Choroid plexus epithelial cell (primary cell): ENCODE data around the gene CCDC127.
A peak's percentile ranks its signal among the peaks of the same experiment; 100 is the strongest.

ENCODE experiments used
- DNase-seq: peaks from one replicate; pipeline ENCODE4 v3.0.0-alpha.2; 2010; ENCODE audit warnings: low read depth
- H3K4me3 ChIP-seq: 2 replicates; pipeline ENCODE4 v1.5.1; 2011; ENCODE audit warnings: low read depth, mild to moderate bottlenecking, control low read depth, low read length, moderate library complexity
- CTCF ChIP-seq: conservative IDR thresholded peaks from 2 replicates; pipeline ENCODE4 v1.5.1; 2011; ENCODE audit warnings: low read depth, mild to moderate bottlenecking, control low read depth, inconsistent platforms, low read length, moderate library complexity

CCDC127 gene

GRCh38 chr5:160173-160510, 57.8 kb downstream of the CCDC127 start:
- DNase-seq, result peak; percentile 82
- TF ChIP-seq CTCF, result no peak
- no peak overlapping the region for H3K4me3 ChIP-seq

- no peak overlapping the region for H3K4me3 ChIP-seq
- peak; percentile 64 for DNase-seq
- TF ChIP-seq CTCF, result peak; percentile 4
Observed at GRCh38 chr5:159448-160172, 58.3 kb downstream of the CCDC127 start.

GRCh38 chr5:158807-159447, 59.0 kb downstream of the CCDC127 start:
- DNase-seq, result no peak
- TF ChIP-seq CTCF, result no peak

GRCh38 chr5:157801-158200, 60.2 kb downstream of the CCDC127 start:
- DNase-seq, result no peak
- H3K4me3 ChIP-seq, result no peak overlapping the region
- no peak for TF ChIP-seq CTCF

More at GRCh38 chr5:158807-159447, 59.0 kb downstream of the CCDC127 start:
- H3K4me3 ChIP-seq, result no peak overlapping the region

- TF ChIP-seq CTCF, result no peak
- DNase-seq, result no peak
Observed at GRCh38 chr5:157126-157715, 60.7 kb downstream of the CCDC127 start.

GRCh38 chr5:156411-157072, 61.4 kb downstream of the CCDC127 start:
- no peak overlapping the region for H3K4me3 ChIP-seq
- DNase-seq, result no peak
- no peak for TF ChIP-seq CTCF

More at GRCh38 chr5:157126-157715, 60.7 kb downstream of the CCDC127 start:
- no peak overlapping the region for H3K4me3 ChIP-seq
